ENCODE measurements around the gene OR52H1. TPM values are rescaled to one million over a fixed set of nuclear protein-coding genes. Genes with fewer than 3 reads are reported as not detected.

OR52H1 gene
- total RNA-seq, 1 donor from 2014 or later, result not detected

DNA sequence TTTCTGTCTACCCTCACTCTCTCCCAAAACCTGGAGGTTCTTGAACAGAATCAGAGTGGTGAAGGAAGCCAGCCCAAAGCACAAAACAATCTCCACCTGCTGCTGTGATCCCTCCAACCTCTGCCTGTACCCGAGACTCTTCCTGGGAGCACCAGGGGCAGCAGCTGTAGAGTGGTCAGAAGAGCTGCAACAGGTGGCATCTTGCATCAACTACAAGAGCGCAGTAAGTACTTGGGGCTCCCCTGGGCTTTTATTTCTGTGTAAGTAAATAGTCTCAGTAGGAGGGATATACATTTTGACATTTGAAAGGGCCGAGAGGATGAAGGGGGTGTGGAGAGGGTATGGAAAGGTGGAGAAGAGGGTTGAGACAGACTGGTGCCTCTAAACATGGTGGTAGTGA is 23.6 kb downstream of the OR52H1 start:
- H3K9ac ChIP-seq, result no peak overlapping the region
- H3K9me3 ChIP-seq (ENCODE audit: low read depth), result no peaks in the 10 kb centered on the region
- H3K4me2 ChIP-seq, result no peak overlapping the region
- H3K36me3 Mint-ChIP-seq, result no peaks in the 10 kb centered on the region
- no peaks in the 10 kb centered on the region for H3K9me3 Mint-ChIP-seq
- H2AFZ ChIP-seq (replicated peaks), result no peak overlapping the region
- no peaks in the 10 kb centered on the region for H3F3A ChIP-seq (ENCODE audit: low read depth)
- TF ChIP-seq, protein P1, sequence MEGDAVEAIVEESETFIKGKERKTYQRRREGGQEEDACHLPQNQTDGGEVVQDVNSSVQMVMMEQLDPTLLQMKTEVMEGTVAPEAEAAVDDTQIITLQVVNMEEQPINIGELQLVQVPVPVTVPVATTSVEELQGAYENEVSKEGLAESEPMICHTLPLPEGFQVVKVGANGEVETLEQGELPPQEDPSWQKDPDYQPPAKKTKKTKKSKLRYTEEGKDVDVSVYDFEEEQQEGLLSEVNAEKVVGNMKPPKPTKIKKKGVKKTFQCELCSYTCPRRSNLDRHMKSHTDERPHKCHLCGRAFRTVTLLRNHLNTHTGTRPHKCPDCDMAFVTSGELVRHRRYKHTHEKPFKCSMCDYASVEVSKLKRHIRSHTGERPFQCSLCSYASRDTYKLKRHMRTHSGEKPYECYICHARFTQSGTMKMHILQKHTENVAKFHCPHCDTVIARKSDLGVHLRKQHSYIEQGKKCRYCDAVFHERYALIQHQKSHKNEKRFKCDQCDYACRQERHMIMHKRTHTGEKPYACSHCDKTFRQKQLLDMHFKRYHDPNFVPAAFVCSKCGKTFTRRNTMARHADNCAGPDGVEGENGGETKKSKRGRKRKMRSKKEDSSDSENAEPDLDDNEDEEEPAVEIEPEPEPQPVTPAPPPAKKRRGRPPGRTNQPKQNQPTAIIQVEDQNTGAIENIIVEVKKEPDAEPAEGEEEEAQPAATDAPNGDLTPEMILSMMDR (IDR thresholded peaks at IDR 0.05), result no peak
- TF ChIP-seq EZH2 (IDR thresholded peaks at IDR 0.05) (no peak), EZH2phosphoT487 (IDR thresholded peaks at IDR 0.05) (no peak)
- no peaks in the 10 kb centered on the region for H3K27me3 ChIP-seq
- no peak for DNase-seq (ENCODE audit: low spot score)
- no peaks in the 10 kb centered on the region for H4K20me1 ChIP-seq (ENCODE audit: low read depth)
- no peaks in the 10 kb centered on the region for H3K79me2 ChIP-seq (ENCODE audit: low read depth)
- no peak overlapping the region for H3K27ac ChIP-seq
- no peaks in the 10 kb centered on the region for H3K36me3 ChIP-seq
- H3K4me1 Mint-ChIP-seq, result no peaks in the 10 kb centered on the region
- H3K4me3 Mint-ChIP-seq, result no peak overlapping the region
- no peak overlapping the region for H3K4me3 ChIP-seq
- H3K4me1 ChIP-seq, result no peaks in the 10 kb centered on the region
- peaks cover 2% of the 10 kb centered on the region for H3K27me3 Mint-ChIP-seq (ENCODE audit: insufficient read depth, low read depth)
- H3K27ac Mint-ChIP-seq, result no peak overlapping the region

DNA sequence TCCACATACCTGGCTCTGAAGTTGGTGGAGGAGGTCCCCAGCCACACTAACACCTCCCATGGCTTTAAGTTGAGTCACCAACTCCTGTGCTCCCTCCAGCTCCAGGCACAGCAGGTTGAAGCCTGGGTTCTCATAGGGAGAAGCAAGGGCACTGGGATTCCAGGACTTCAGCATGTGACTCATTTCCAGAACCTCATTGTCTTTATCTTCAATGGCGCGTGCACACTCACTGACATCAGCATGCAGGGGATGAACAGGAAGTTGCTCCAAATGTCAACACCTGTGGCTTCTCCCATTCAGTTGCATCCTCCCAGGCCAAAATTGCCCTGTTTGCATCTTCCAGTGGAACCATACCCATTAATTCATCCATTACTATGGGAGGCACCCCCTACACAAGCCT is 26.0 kb downstream of the OR52H1 start:
- Histone ChIP-seq H3F3A (ENCODE audit: low read depth) (no peaks in the 10 kb centered on the region), H3K9ac (no peak overlapping the region), H3K4me3 (no peak overlapping the region), H3K27me3 (no peaks in the 10 kb centered on the region), H3K4me1 (no peaks in the 10 kb centered on the region), H3K27ac (no peak overlapping the region), H3K79me2 (ENCODE audit: low read depth) (no peaks in the 10 kb centered on the region), H2AFZ (replicated peaks) (no peak overlapping the region), H3K36me3 (no peaks in the 10 kb centered on the region), H3K9me3 (ENCODE audit: low read depth) (no peaks in the 10 kb centered on the region), H4K20me1 (ENCODE audit: low read depth) (no peaks in the 10 kb centered on the region), H3K4me2 (no peak overlapping the region)
- Mint-ChIP-seq H3K27me3 (ENCODE audit: insufficient read depth, low read depth) (peaks cover 2% of the 10 kb centered on the region), H3K4me1 (no peaks in the 10 kb centered on the region), H3K4me3 (no peak overlapping the region), H3K9me3 (no peaks in the 10 kb centered on the region), H3K27ac (no peak overlapping the region), H3K36me3 (no peaks in the 10 kb centered on the region)
- no peak for TF ChIP-seq EZH2 (IDR thresholded peaks at IDR 0.05)
- DNase-seq (ENCODE audit: low spot score), result no peak

DNA sequence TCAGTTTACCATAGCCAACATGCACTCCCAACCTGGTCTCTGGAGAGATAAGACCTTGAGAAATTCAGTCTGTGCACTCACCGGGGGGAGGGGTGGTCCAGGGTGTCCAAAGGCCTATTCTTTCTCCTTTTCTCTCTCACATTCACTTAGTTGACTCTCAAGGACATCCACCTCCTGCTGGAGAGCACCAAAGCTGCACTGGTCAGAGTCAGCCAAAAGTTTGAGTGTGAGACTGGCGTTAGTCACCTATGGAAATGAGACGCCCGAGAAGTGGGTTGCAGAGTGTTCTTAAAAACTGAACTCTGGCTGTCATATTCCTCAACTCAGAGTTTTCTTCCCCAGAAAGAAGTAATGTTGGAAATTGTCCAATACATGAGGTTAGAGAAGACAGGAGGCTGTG is 26.8 kb downstream of the OR52H1 start:
- H3K27ac Mint-ChIP-seq, result no peak overlapping the region
- H3K4me3 ChIP-seq, result no peak overlapping the region
- no peak overlapping the region for H3K4me2 ChIP-seq
- no peaks in the 10 kb centered on the region for H3K4me1 Mint-ChIP-seq
- no peaks in the 10 kb centered on the region for H3K27me3 ChIP-seq
- H3K36me3 Mint-ChIP-seq, result no peaks in the 10 kb centered on the region
- no peak overlapping the region for H3K27ac ChIP-seq
- H2AFZ ChIP-seq (replicated peaks), result no peak overlapping the region
- H3K9ac ChIP-seq, result no peak overlapping the region
- no peaks in the 10 kb centered on the region for H3F3A ChIP-seq (ENCODE audit: low read depth)
- H3K36me3 ChIP-seq, result no peaks in the 10 kb centered on the region
- H3K79me2 ChIP-seq (ENCODE audit: low read depth), result no peaks in the 10 kb centered on the region
- DNase-seq (ENCODE audit: low spot score), result no peak
- no peaks in the 10 kb centered on the region for H3K9me3 ChIP-seq (ENCODE audit: low read depth)
- H3K4me3 Mint-ChIP-seq, result no peak overlapping the region
- no peaks in the 10 kb centered on the region for H3K9me3 Mint-ChIP-seq
- H3K27me3 Mint-ChIP-seq (ENCODE audit: insufficient read depth, low read depth), result peaks cover 2% of the 10 kb centered on the region
- TF ChIP-seq EZH2 (IDR thresholded peaks at IDR 0.05), result no peak
- TF ChIP-seq, protein P1 (IDR thresholded peaks at IDR 0.05), result no peak
- no peak for TF ChIP-seq EZH2phosphoT487 (IDR thresholded peaks at IDR 0.05)
- no peaks in the 10 kb centered on the region for H4K20me1 ChIP-seq (ENCODE audit: low read depth)
- H3K4me1 ChIP-seq, result no peaks in the 10 kb centered on the region

DNA sequence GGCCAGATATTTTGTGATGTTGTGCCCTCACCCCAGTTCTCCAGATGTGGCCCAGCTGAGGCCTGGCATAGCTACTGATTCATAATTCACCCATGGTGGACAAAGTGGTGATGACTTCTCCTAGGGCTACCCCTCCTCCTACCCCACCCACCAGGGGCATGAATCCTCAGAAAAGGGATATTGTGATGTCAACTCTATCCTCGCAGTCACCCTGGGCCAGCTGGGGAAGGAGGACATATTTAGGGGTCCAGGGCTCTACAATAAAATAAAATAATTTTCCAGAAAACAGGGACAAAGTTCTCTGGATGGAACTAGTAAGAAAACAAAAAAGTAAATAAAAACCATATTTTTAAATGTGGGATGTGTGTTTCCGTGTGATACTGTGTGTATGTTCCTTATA is 31.7 kb downstream of the OR52H1 start, which contains the start of gene UBQLNL:
UBQLNL (minus strand) TSS at position 101 of the 400 bp plus-strand sequence. CDS start 258 bp downstream, outside the sequence.
- Histone ChIP-seq H3K79me2 (ENCODE audit: low read depth) (no peaks in the 10 kb centered on the region), H3K9ac (no peak within 1 kb of the TSS), H4K20me1 (ENCODE audit: low read depth) (no peaks in the 10 kb centered on the region), H3K9me3 (ENCODE audit: low read depth) (no peaks in the 10 kb centered on the region), H3K4me1 (no peaks in the 10 kb centered on the region), H3K4me2 (no peak within 1 kb of the TSS), H3K27ac (no peak within 1 kb of the TSS), H3F3A (ENCODE audit: low read depth) (no peaks in the 10 kb centered on the region), H3K4me3 (no peak within 1 kb of the TSS), H2AFZ (replicated peaks) (no peak within 1 kb of the TSS), H3K36me3 (no peaks in the 10 kb centered on the region), H3K27me3 (no peaks in the 10 kb centered on the region)
- Mint-ChIP-seq H3K27ac (no peak within 1 kb of the TSS), H3K4me1 (no peaks in the 10 kb centered on the region), H3K27me3 (ENCODE audit: insufficient read depth, low read depth) (peaks cover 2% of the 10 kb centered on the region), H3K36me3 (no peaks in the 10 kb centered on the region), H3K9me3 (no peaks in the 10 kb centered on the region), H3K4me3 (no peak within 1 kb of the TSS)
- TF ChIP-seq EZH2 (IDR thresholded peaks at IDR 0.05), result no peak
- TF ChIP-seq, protein P1 (IDR thresholded peaks at IDR 0.05), result no peak
- TF ChIP-seq EZH2phosphoT487 (IDR thresholded peaks at IDR 0.05), result no peak
- no peak for DNase-seq (ENCODE audit: low spot score)

Measured in neural progenitor cell (in vitro differentiated cells).